Glomerular visceral epithelial cell (primary cell): ENCODE data around the gene PTPN21.

ENCODE experiments used
- DNase-seq: peaks from one replicate; pipeline ENCODE4 v3.0.0-alpha.2; 2016; ENCODE audit errors: extremely low spot score

Gene PTPN21

GRCh38 chr14:88468406-88468805, 86.4 kb downstream of the PTPN21 start:
- DNase-seq, result no peak

- no peak for DNase-seq
Measured at GRCh38 chr14:88463318-88463717, 91.5 kb downstream of the PTPN21 start.

- DNase-seq, result no peak
Measured at GRCh38 chr14:88454886-88455285, 99.9 kb downstream of the PTPN21 start.

GRCh38 chr14:88452231-88452630, 102.6 kb downstream of the PTPN21 start:
- no peak for DNase-seq

- no peak for DNase-seq
Measured at GRCh38 chr14:88439088-88439487, 115.7 kb downstream of the PTPN21 start.

- DNase-seq, result no peak
Measured at GRCh38 chr14:88437658-88438057, 117.1 kb downstream of the PTPN21 start.

- DNase-seq, result no peak
Measured at GRCh38 chr14:88430976-88431375, 123.8 kb downstream of the PTPN21 start.

GRCh38 chr14:88426271-88426670, 128.5 kb downstream of the PTPN21 start:
- no peak for DNase-seq

- DNase-seq, result no peak
Measured at GRCh38 chr14:88424573-88424972, 130.2 kb downstream of the PTPN21 start.

GRCh38 chr14:88422919-88423650, 131.7 kb downstream of the PTPN21 start:
- DNase-seq, result peak; percentile 23

GRCh38 chr14:88422047-88422446, 132.8 kb downstream of the PTPN21 start:
- DNase-seq, result no peak

GRCh38 chr14:88421286-88421685, 133.5 kb downstream of the PTPN21 start:
- DNase-seq, result no peak

GRCh38 chr14:88420187-88420586, 134.6 kb downstream of the PTPN21 start:
- DNase-seq, result no peak

GRCh38 chr14:88417594-88417993, 137.2 kb downstream of the PTPN21 start:
- no peak for DNase-seq
